Measurements from ENCODE around the gene TYMP.
"Not testable (repeated sequence)": the region's sequence is repeated elsewhere in the genome, so short reads cannot be mapped to it uniquely, and the experiment has no call there.

Gene TYMP

DNA sequence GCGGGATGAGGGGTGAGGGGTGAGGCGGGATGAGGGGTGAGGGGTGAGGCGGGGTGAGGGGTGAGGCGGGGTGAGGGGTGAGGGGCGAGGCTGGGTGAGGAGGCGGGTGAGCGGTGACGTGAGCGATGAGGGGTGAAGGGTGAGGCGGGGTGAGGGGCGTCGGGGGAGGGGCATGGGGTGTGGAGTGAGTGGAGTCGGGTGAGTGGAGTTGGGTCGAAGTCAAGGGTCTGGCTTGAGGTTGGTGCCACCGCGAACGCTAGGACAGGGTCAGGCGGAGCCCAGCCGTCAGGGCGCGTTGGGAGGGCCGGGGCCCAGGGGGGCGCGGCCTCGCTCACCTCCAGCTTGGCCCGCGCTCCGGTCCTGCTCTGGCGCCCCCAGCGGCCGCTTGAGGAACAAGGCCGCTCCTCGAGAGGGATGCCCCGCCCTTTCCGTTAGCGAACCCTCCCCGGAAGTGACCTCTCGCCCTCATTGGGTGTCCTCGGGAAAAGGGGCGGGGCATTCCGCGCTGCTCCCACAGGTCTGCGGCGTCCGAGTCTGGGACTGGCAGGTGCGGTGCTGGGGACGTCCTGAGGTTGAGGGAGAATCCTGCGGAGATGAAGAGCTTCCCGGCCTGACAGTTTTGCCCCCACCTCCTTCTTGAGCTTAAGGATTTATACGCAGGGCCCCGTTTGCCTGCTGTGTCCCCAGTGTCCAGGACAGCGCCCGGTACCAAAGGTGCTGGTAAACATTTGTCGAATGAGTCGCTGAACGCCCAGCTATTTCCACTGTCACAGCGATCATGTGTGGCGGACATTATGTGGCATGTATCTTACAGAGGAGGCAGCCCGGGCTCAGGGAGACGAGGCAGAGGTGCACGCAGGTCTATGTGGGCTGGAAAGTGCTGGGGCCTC lies 33.0 kb upstream of the TYMP start, which contains the start of gene SYCE3:
SYCE3 (minus strand) TSS at position 397 of the 890 bp plus-strand sequence. CDS start 6,514 bp downstream, outside the sequence.
- peak; percentile 98 for ATAC-seq

GRCh38 chr22:50561401-50562358 lies 31.9 kb upstream of the TYMP start:
- DNase-seq: no peak
- ATAC-seq: no peak

More for the DNA sequence above, 33.0 kb upstream of the TYMP start, which contains the start of gene SYCE3:
- peak; percentile 99 for DNase-seq

DNA sequence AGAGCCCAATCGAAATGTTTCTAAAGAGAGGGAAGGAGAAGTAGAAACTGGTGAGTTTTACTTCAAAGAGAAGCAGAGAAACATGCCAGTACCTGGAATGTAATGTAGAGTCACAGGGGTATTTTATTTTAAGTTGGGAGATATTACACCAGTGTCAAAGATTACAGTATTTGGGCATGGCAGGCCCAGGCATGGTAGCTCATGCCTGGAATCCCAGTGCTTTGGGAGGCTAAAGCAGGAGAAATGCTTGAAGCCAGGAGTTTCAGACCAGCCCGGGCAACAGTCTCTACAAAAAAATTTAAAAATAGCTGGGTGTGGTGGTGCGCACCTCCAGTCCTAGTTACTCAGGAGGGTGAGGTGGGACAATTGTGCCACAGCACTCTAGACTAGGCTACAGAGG lies 30.2 kb upstream of the TYMP start:
- no peak for ATAC-seq
- no peak for DNase-seq

- no peak for DNase-seq
- ATAC-seq: no peak
Measured at GRCh38 chr22:50556703-50557102, 26.9 kb upstream of the TYMP start.

- DNase-seq (no peak), ATAC-seq (no peak)
Measured at GRCh38 chr22:50553310-50553709, 23.5 kb upstream of the TYMP start.

DNA sequence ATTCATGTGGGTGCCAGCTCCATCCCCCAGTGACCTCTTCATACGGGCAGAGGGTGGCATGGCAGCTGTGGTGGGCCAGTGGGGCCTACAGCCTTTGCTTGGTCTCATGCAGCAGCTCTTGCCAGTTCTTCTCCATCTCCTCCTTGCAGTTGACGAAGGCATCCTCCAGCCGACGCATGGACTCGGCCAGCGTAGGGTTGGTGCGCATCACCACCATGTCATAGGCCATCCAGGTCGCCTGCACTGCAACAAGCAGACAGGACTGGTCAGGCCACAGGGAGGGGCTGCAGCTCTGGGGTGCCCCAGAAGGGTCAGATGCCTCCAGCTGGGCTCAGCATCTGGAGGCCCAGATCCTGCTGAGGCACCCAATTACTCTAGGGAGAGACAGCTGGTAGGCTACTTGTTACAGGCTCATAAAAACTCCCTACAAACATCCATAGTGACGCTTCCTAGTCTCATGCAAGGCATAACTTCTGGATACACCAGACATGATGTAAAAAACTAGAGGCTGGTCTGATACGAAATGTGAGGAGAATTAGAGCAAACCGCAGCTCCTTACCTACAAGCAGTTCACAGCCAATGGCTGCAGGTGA lies 21.4 kb upstream of the TYMP start:
- DNase-seq (no peak), ATAC-seq (no peak)

DNA sequence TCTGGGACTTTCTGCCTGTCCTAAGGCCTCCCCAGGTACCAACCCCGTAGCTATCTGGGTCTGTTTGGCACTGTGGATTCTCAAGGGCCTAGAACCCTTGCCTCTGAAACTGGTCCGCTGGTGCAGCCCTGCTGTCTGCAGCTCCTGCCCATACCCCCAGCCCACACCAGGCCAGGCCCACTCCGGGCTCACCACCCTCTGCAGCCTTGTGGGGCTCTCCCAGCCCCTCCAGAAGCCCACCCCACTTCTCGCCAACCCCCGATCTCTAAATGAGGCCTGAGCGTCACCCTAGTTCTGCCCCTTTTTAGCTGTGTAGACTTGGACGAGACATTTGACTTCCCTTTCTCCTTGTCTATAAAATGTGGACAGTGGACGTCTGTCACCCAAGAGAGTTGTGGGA lies 20.6 kb upstream of the TYMP start:
- no peak for ATAC-seq
- DNase-seq: no peak

GRCh38 chr22:50548921-50549790 lies 19.3 kb upstream of the TYMP start:
- DNase-seq (no peak), ATAC-seq (peak; percentile 5)

DNA sequence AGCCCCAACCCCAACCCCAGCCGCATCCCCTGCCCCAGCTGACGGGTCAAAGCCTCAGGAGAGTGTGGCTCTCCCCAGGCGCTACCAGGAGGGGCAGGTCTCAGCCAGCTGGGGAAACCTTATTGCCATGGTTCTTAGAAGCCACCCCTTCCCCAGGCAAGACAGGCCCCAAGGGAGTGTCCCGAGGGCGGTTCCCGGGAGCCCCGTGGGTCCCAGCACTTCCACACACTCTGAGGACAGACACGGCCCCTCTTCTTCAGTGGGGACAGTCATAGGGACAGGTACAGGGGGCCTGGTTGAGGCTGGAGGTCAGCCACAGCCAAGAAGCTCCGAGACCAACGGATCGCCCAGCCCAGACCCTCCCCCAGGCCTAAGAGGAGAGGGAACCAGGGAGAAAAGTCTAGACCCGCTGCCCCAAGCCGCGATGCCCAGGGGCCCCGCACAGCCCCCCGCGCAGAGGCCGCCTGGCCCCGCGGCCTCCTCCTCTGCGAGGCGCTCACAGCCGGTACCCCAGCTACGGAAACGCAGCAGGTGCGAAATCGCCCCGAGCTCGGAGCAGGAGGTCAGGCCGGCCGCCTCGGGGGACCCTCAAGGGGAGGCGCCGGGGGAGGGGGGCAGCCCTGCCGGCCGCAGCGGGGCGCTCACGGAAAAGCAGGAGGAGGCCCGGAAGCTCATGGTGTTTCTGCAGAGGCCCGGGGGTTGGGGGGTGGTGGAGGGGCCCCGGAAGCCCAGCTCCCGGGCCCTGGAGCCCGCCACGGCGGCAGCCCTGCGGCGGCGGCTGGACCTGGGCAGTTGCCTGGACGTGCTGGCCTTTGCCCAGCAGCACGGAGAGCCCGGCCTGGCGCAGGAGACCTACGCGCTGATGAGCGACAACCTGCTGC lies 18.5 kb upstream of the TYMP start:
- ATAC-seq (peak; percentile 24), DNase-seq (peak; percentile 72)

GRCh38 chr22:50547263-50547985 lies 17.6 kb upstream of the TYMP start:
- no peak for DNase-seq
- no peak for ATAC-seq

DNA sequence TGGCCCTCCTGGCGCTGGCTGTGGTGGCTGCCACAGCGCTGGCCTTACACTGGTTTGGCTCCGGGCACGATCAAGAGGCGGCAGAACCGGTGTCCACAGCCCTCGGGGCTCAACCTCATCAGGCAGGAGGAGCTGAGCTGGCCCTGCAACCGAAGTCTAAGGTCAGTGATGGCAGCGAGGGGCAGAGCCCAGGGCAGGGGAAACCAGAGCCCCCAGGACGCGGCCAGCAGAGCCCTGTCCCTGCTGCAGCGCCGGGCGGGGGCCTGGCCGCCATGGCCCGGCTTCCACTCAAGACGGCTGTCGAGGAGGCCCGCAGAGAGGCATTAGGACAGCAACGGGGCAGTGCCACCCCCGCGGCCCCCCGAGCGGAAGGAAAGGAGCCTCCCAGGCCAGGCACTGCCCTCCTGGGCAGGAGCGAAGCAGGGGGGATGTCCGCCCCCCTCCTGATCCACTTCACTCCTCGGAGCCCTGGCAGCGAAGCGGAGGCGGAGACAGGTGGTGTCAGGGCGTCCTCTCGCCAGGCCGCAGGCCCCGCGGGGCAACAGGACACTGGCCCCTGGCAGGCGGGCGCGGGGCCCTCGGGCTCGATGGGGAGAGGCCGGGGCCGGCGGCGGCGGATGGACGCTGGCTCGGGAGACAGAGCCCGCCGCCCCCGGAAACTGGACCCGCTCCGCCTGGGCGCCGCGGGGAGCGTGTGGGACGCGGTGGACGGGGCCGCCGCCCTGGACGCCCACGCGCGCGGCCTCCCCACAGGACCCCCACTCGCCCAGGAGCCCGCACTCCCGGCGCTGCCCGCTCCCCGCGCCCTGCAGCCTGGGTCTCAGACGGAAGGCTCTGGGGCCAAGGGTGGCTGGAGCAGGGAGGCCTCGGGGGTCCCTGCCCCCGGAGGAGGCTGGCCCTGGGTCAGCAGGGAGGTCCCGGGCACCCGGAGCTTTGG lies 16.8 kb upstream of the TYMP start:
- no peak for DNase-seq
- ATAC-seq: no peak

DNA sequence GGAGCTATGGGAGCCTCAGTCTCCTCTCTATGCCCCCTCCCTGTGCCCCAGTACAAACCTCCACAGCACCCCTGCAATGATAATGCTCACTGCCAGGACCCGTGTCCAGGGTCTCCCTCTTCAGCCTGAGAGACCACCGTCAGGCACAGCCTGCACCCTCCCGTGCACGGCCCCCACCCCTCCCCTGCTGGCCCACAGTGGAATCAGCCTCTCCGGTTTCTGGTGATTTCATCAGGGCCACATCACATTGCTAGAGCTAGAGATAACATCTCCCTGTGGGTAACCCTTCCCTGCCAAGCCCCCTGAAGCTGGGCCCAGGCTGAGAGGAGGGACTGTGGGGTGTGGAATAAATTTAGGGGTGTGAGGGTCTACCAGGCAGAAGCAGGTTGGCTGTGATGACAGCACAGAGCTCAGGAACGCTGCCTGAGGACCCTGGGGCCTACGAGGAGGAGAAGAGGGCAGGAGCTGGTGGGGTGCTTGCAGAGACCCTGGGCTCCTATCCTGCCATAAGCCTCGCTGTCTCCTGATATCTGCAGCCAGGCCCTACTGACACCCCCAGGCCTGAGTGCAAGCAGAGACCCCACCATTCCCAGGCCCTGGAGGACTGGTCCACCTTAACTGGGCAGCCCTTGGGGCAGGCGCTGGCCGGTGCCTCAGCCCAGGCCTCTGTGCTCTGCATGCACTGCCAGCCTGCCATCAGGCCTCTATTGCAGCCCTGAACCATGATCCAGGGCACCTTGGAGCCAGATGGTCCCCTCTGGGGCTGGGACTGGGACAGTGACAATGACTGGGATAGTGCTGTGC lies 15.9 kb upstream of the TYMP start, which contains the start of gene KLHDC7B:
KLHDC7B (plus strand) TSS at position 378 of the 804 bp plus-strand sequence; CDS start at position 723, 345 bp downstream.
- ATAC-seq (peak; percentile 15), DNase-seq (no peak)

GRCh38 chr22:50544746-50545253 lies 15.0 kb upstream of the TYMP start:
- ATAC-seq (no peak), DNase-seq (no peak)

DNA sequence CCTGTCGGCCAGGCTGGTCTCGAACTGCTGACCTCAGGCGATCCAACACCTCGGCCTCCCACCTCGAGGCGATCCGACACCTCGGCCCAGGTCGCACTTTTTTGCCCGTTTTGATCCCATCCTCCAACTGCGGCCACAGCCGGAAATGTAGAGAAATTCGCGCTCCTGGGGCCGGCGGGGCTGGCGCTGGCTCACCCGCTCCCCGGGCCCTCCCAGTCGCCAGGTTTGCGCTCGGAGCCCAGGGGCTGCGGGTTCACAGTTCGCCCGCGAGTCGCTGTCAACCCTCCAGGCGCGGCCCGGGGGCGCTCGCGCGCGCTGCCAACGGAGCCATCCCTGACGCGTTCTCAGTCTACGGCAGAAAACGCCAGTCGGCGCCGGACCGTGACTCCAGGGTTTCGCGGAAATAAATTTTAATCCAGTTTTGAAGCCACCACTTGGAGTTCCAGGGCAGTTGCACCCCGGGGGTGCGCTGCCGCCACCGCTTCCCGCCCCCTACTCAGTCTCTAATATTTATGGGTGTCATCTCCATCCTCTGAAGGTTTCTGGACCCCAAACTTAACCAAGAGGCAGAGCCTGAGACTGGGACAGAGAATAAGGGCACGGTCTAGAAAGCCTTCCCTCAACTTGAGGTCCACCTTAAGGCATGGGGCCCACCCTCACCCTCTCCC lies 14.4 kb upstream of the TYMP start:
- ATAC-seq: peak; percentile 64
- DNase-seq: peak; percentile 93

- DNase-seq (no peak), ATAC-seq (no peak)
Measured at GRCh38 chr22:50542416-50542927, 12.7 kb upstream of the TYMP start.

GRCh38 chr22:50541667-50542026 lies 11.8 kb upstream of the TYMP start:
- ATAC-seq, DNase-seq: not testable (repeated sequence)

Measured in stimulated activated naive CD8-positive, alpha-beta T cell treated with anti-CD3 and anti-CD28 coated beads, Interleukin-15, Interleukin-2, amounts not matched to agents 100 U/mL and 50 U/mL, for 24 hours (primary cell).